Measurements from ENCODE around the gene TRPC4. TPM values are rescaled to one million over a fixed set of nuclear protein-coding genes. Genes with fewer than 3 reads are reported as not detected.
A peak's percentile ranks its signal among the peaks of the same experiment; 100 is the strongest.

The TRPC4 gene
- total RNA-seq, 1 donor: 37.6 TPM

- no peak for DNase-seq (ENCODE audit: low read depth)
- no peak for TF ChIP-seq CTCF (IDR thresholded peaks at IDR 0.05; ENCODE audit: insufficient read depth, low read depth, low read length)
- H3K4me3 ChIP-seq (ENCODE audit: low read depth, low read length): no peak overlapping the region
Measured at GRCh38 chr13:37663724-37664123, 205.8 kb downstream of the TRPC4 start.

GRCh38 chr13:37662624-37663023, 206.9 kb downstream of the TRPC4 start:
- TF ChIP-seq CTCF (IDR thresholded peaks at IDR 0.05; ENCODE audit: insufficient read depth, low read depth, low read length): no peak
- no peak for DNase-seq (ENCODE audit: low read depth)
- H3K4me3 ChIP-seq (ENCODE audit: low read depth, low read length): no peak overlapping the region

GRCh38 chr13:37657956-37658355, 211.6 kb downstream of the TRPC4 start:
- no peak overlapping the region for H3K4me3 ChIP-seq (ENCODE audit: low read depth, low read length)
- no peak for DNase-seq (ENCODE audit: low read depth)

GRCh38 chr13:37657134-37657533, 212.4 kb downstream of the TRPC4 start:
- peak; percentile 20 for DNase-seq (ENCODE audit: low read depth)
- no peak for TF ChIP-seq CTCF (IDR thresholded peaks at IDR 0.05; ENCODE audit: insufficient read depth, low read depth, low read length)
- no peak overlapping the region for H3K4me3 ChIP-seq (ENCODE audit: low read depth, low read length)

More at GRCh38 chr13:37657956-37658355, 211.6 kb downstream of the TRPC4 start:
- no peak for TF ChIP-seq CTCF (IDR thresholded peaks at IDR 0.05; ENCODE audit: insufficient read depth, low read depth, low read length)

GRCh38 chr13:37656247-37656940, 213.2 kb downstream of the TRPC4 start:
- H3K4me3 ChIP-seq (ENCODE audit: low read depth, low read length): no peak overlapping the region
- DNase-seq (ENCODE audit: low read depth): peak; percentile 93
- no peak for TF ChIP-seq CTCF (IDR thresholded peaks at IDR 0.05; ENCODE audit: insufficient read depth, low read depth, low read length)

GRCh38 chr13:37652596-37652995, 217.0 kb downstream of the TRPC4 start:
- H3K4me3 ChIP-seq (ENCODE audit: low read depth, low read length): no peak overlapping the region
- no peak for TF ChIP-seq CTCF (IDR thresholded peaks at IDR 0.05; ENCODE audit: insufficient read depth, low read depth, low read length)

GRCh38 chr13:37651891-37652290, 217.7 kb downstream of the TRPC4 start:
- no peak for DNase-seq (ENCODE audit: low read depth)
- no peak for TF ChIP-seq CTCF (IDR thresholded peaks at IDR 0.05; ENCODE audit: insufficient read depth, low read depth, low read length)
- no peak overlapping the region for H3K4me3 ChIP-seq (ENCODE audit: low read depth, low read length)

More at GRCh38 chr13:37652596-37652995, 217.0 kb downstream of the TRPC4 start:
- no peak for DNase-seq (ENCODE audit: low read depth)
